NT2/D1 (cell line): ENCODE results near the gene AIRE.

Source experiments
- YY1 ChIP-seq: IDR thresholded peaks from 2 replicates; pipeline ENCODE4 v1.6.1; 2011; ENCODE audit not compliant: insufficient read length, insufficient read depth
- ZNF274 ChIP-seq: IDR thresholded peaks from 2 replicates; pipeline ENCODE4 v1.6.1; 2011; ENCODE audit warnings: mild to moderate bottlenecking, low read depth, low read length

DNA sequence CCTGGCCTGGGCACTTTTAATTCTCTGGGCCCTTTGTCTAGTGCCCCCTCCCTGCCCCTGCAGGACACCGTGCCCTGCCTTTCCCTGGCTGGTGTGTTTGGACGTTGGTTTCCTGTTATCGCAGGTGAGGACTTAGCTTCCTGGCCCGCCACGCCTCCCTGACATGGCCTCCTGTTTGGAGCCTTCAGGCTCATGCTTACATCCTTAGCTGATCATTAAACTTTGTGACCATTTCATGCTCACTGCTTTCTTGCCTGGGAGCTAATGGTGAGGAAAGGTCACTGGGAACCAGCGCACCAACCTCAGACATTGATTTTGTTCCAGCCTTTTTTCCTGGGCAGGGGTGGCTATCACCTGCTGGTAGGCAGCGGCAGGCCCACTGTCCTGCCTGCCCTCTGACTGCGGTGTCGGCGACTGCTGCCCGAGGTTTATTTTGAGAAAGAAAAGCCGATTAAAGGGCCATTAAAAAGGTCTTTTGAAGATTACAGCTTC lies 17.9 kb downstream of the AIRE start:
- TF ChIP-seq YY1 (no peak), ZNF274 (no peak)
